ENCODE results near the gene DLGAP1. TPM values are rescaled to one million over a fixed set of nuclear protein-coding genes. Genes with fewer than 3 reads are reported as not detected.

DLGAP1 gene
- total RNA-seq, 2 experiments from 2014 or later = 0.31 to 0.36 TPM

GRCh38 chr18:3623769-3624545 is 831.1 kb downstream of the DLGAP1 start:
- CTCF ChIA-PET = interaction anchor here (0.9 to 1.1 kb wide), 2 partner anchors 30 to 38 kb away, joined by 3 read pairs; no protein-coding TSS in a partner anchor

GRCh38 chr18:3620146-3621119 is 834.7 kb downstream of the DLGAP1 start:
- ATAC-seq (ENCODE audit: poor library complexity) (no peak), DNase-seq (no peak)
- H3K9me3 ChIP-seq (ENCODE audit: control insufficient read depth in 1 of 2, insufficient read depth in 1 of 2, low read length in 2 of 2) = peaks cover 0 to 7% of the 10 kb centered on the region in 2 experiments
- Mint-ChIP-seq H3K27ac (no peak overlapping the region), H3K36me3 (ENCODE audit: low read depth) (no peaks in the 10 kb centered on the region), H3K9me3 (no peaks in the 10 kb centered on the region), H3K27me3 (no peaks in the 10 kb centered on the region), H3K4me1 (ENCODE audit: low read depth) (peaks cover 11% of the 10 kb centered on the region), H3K4me3 (no peak overlapping the region)
- no peak for TF ChIP-seq CTCF (IDR thresholded peaks at IDR 0.05)
- ChIA-PET CTCF (no interaction called here), POLR2A (no interaction called here)
- H3K36me3 ChIP-seq (ENCODE audit: insufficient read depth, low read length) = no peaks in the 10 kb centered on the region
- H3K4me1 ChIP-seq (ENCODE audit: insufficient read depth, low read length) = peaks cover 18% of the 10 kb centered on the region
- H3K27ac ChIP-seq (ENCODE audit: low read depth in 1 of 2, low read length in 2 of 2) = no peak overlapping the region
- no peak overlapping the region for H3K4me3 ChIP-seq (ENCODE audit: low read length)
- H3K27me3 ChIP-seq (ENCODE audit: control insufficient read depth in 1 of 2, insufficient read depth in 2 of 2, low read length in 2 of 2) = no peaks in the 10 kb centered on the region
- intact Hi-C loops (cut with DNase I, micrococcal nuclease) = no loop called here

More at GRCh38 chr18:3623769-3624545, 831.1 kb downstream of the DLGAP1 start:
- H3K27ac ChIP-seq (ENCODE audit: low read depth in 1 of 2, low read length in 2 of 2) = no peak overlapping the region
- no peaks in the 10 kb centered on the region for H3K9me3 ChIP-seq (ENCODE audit: control insufficient read depth in 1 of 2, insufficient read depth in 1 of 2, low read length in 2 of 2)
- DNase-seq (peak in 2 of 14 experiments; percentile 15 to 40), ATAC-seq (ENCODE audit: poor library complexity) (no peak)
- intact Hi-C loops (cut with DNase I, micrococcal nuclease) = no loop called here
- peaks cover 13% of the 10 kb centered on the region for H3K4me1 Mint-ChIP-seq (ENCODE audit: low read depth)
- no peaks in the 10 kb centered on the region for H3K27me3 Mint-ChIP-seq
- no peaks in the 10 kb centered on the region for H3K36me3 ChIP-seq (ENCODE audit: insufficient read depth, low read length)
- no peaks in the 10 kb centered on the region for H3K27me3 ChIP-seq (ENCODE audit: control insufficient read depth in 1 of 2, insufficient read depth in 2 of 2, low read length in 2 of 2)
- no peak overlapping the region for H3K4me3 Mint-ChIP-seq
- no peak overlapping the region for H3K27ac Mint-ChIP-seq
- H3K36me3 Mint-ChIP-seq (ENCODE audit: low read depth) = no peaks in the 10 kb centered on the region
- no peak overlapping the region for H3K4me3 ChIP-seq (ENCODE audit: low read length)
- no peak for TF ChIP-seq CTCF (IDR thresholded peaks at IDR 0.05)
- no peaks in the 10 kb centered on the region for H3K9me3 Mint-ChIP-seq
- POLR2A ChIA-PET = interaction anchor here (2.6 kb wide), 1 partner anchor 30 kb away, joined by 9 read pairs; no protein-coding TSS in a partner anchor
- H3K4me1 ChIP-seq (ENCODE audit: insufficient read depth, low read length) = peaks cover 18% of the 10 kb centered on the region

GRCh38 chr18:3619746-3620145 is 835.4 kb downstream of the DLGAP1 start:
- H3K4me1 ChIP-seq (ENCODE audit: insufficient read depth, low read length) = peaks cover 12% of the 10 kb centered on the region
- no peaks in the 10 kb centered on the region for H3K36me3 ChIP-seq (ENCODE audit: insufficient read depth, low read length)
- H3K27me3 ChIP-seq (ENCODE audit: control insufficient read depth in 1 of 2, insufficient read depth in 2 of 2, low read length in 2 of 2) = no peaks in the 10 kb centered on the region
- TF ChIP-seq CTCF (IDR thresholded peaks at IDR 0.05) = no peak
- CTCF ChIA-PET = no interaction called here
- Mint-ChIP-seq H3K4me1 (ENCODE audit: low read depth) (peaks cover 4% of the 10 kb centered on the region), H3K4me3 (no peak overlapping the region), H3K36me3 (ENCODE audit: low read depth) (no peaks in the 10 kb centered on the region), H3K27ac (no peak overlapping the region), H3K9me3 (no peaks in the 10 kb centered on the region), H3K27me3 (no peaks in the 10 kb centered on the region)
- ATAC-seq (ENCODE audit: poor library complexity) (no peak), DNase-seq (no peak)
- POLR2A ChIA-PET = no interaction called here
- no peak overlapping the region for H3K27ac ChIP-seq (ENCODE audit: low read depth in 1 of 2, low read length in 2 of 2)
- peaks cover 0 to 7% of the 10 kb centered on the region in 2 experiments for H3K9me3 ChIP-seq (ENCODE audit: control insufficient read depth in 1 of 2, insufficient read depth in 1 of 2, low read length in 2 of 2)
- intact Hi-C loops (cut with DNase I, micrococcal nuclease) = no loop called here
- H3K4me3 ChIP-seq (ENCODE audit: low read length) = no peak overlapping the region

Measured in CD4-positive, alpha-beta T cell (primary cell).